ENCODE data around the gene CDK9. TPM values are rescaled to one million over a fixed set of nuclear protein-coding genes. Genes with fewer than 3 reads are reported as not detected.

CDK9 gene
- total RNA-seq, 2 donors from 2014 or later = 107 to 123 TPM

- H3K27ac Mint-ChIP-seq = no peak overlapping the region
- H3K36me3 Mint-ChIP-seq (ENCODE audit: low read depth) = no peaks in the 10 kb centered on the region
- H3K9me3 ChIP-seq (ENCODE audit: control insufficient read depth, low read length, poor library complexity, severe bottlenecking) = no peaks in the 10 kb centered on the region
- peaks cover 9% of the 10 kb centered on the region for H3K4me1 Mint-ChIP-seq
- no peak for DNase-seq
- H3K4me3 Mint-ChIP-seq = no peak overlapping the region
- ATAC-seq = no peak
- no peaks in the 10 kb centered on the region for H3K27me3 Mint-ChIP-seq
These were observed 51.5 kb downstream of the CDK9 start for GRCh38 chr9:127837346-127837745.

GRCh38 chr9:127838375-127839078 is 52.7 kb downstream of the CDK9 start:
- Mint-ChIP-seq H3K27me3 (no peaks in the 10 kb centered on the region), H3K27ac (no peak overlapping the region), H3K4me1 (peaks cover 7% of the 10 kb centered on the region), H3K36me3 (ENCODE audit: low read depth) (no peaks in the 10 kb centered on the region), H3K4me3 (no peak overlapping the region)
- H3K9me3 ChIP-seq (ENCODE audit: control insufficient read depth, low read length, poor library complexity, severe bottlenecking) = no peaks in the 10 kb centered on the region
- ATAC-seq (no peak), DNase-seq (no peak)

Other genes starting within 250 kb of the CDK9 start
- gene STXBP1, start 173.8 kb upstream of the CDK9 start, total RNA-seq = 1 to 10 TPM; 6.3 to 8.4 TPM
- under 1 TPM in 1 of 2 donors, not detected in 1; 0.27 TPM for gene CFAP157, start 79.0 kb upstream of the CDK9 start, total RNA-seq
- gene PTRH1, start 70.4 kb upstream of the CDK9 start, total RNA-seq = 1 to 10 TPM; 6.6 to 6.7 TPM
- 1 to 10 TPM; 3.7 to 4.3 TPM for gene TTC16, start 70.0 kb upstream of the CDK9 start, total RNA-seq
- gene TOR2A, start 50.7 kb upstream of the CDK9 start, total RNA-seq = 10 to 100 TPM in 1 of 2 donors, 1 to 10 TPM in 1; 9.4 to 10.5 TPM
- 10 to 100 TPM; 15.9 to 27.2 TPM for gene SH2D3C, start 7.4 kb upstream of the CDK9 start, total RNA-seq
- 10 to 100 TPM; 71.2 to 80.6 TPM for gene FPGS, start 16.8 kb downstream of the CDK9 start, total RNA-seq
- gene ENG, start 68.6 kb downstream of the CDK9 start, total RNA-seq = 1 to 10 TPM; 3.2 to 6.4 TPM
- gene AK1, start 91.6 kb downstream of the CDK9 start, total RNA-seq = 10 to 100 TPM; 35.9 to 66.5 TPM
- gene ST6GALNAC6, start 113.6 kb downstream of the CDK9 start, total RNA-seq = 100 to 1,000 TPM in 1 of 2 donors, 10 to 100 TPM in 1; 74.5 to 108 TPM
- gene ST6GALNAC4, start 131.0 kb downstream of the CDK9 start, total RNA-seq = 10 to 100 TPM; 18.5 to 22.1 TPM
- 1 to 10 TPM; 2.1 to 2.3 TPM for gene PIP5KL1, start 144.7 kb downstream of the CDK9 start, total RNA-seq
- gene DPM2, start 151.8 kb downstream of the CDK9 start, total RNA-seq = 10 to 100 TPM; 23.3 to 26.2 TPM
- 100 to 1,000 TPM; 254 to 268 TPM for gene EEIG1, start 195.0 kb downstream of the CDK9 start, total RNA-seq